NCI-H146 (cell line): ENCODE results near the gene GRIN3A.
"Not testable (repeated sequence)": the region's sequence is repeated elsewhere in the genome, so short reads cannot be mapped to it uniquely, and the experiment has no call there.

ENCODE experiments used
- DNase-seq: peaks from one replicate; lab custom pipeline; 2025; lab: John Stamatoyannopoulos, UW

Gene GRIN3A

GRCh38 chr9:101632611-101633010, 105.8 kb downstream of the GRIN3A start:
- no peak for DNase-seq

- DNase-seq = no peak
Observed at GRCh38 chr9:101631892-101632291, 106.6 kb downstream of the GRIN3A start.

- no peak for DNase-seq
Observed at GRCh38 chr9:101629636-101630035, 108.8 kb downstream of the GRIN3A start.

GRCh38 chr9:101628173-101628572, 110.3 kb downstream of the GRIN3A start:
- DNase-seq = no peak

- DNase-seq = no peak
Observed at GRCh38 chr9:101626295-101626694, 112.2 kb downstream of the GRIN3A start.

GRCh38 chr9:101625876-101626275, 112.6 kb downstream of the GRIN3A start:
- DNase-seq = no peak

- DNase-seq = no peak
Observed at GRCh38 chr9:101620452-101620851, 118.0 kb downstream of the GRIN3A start.

GRCh38 chr9:101618698-101619097, 119.7 kb downstream of the GRIN3A start:
- no peak for DNase-seq

GRCh38 chr9:101605547-101605946, 132.9 kb downstream of the GRIN3A start:
- no peak for DNase-seq

- no peak for DNase-seq
Observed at GRCh38 chr9:101604296-101604695, 134.2 kb downstream of the GRIN3A start.

- DNase-seq = peak; percentile 60
Observed at GRCh38 chr9:101601904-101602765, 136.3 kb downstream of the GRIN3A start.

- no peak for DNase-seq
Observed at GRCh38 chr9:101594796-101595195, 143.7 kb downstream of the GRIN3A start, which contains the start of gene PPP3R2. TSS of gene PPP3R2 (minus strand) at chr9:101594969. CDS start at chr9:101594921, 48 bp downstream.

- DNase-seq = no peak
Observed at GRCh38 chr9:101593345-101593744, 145.1 kb downstream of the GRIN3A start.

- DNase-seq = no peak
Observed at GRCh38 chr9:101592788-101593187, 145.7 kb downstream of the GRIN3A start.

- no peak for DNase-seq
Observed at GRCh38 chr9:101591787-101592446, 146.5 kb downstream of the GRIN3A start.

GRCh38 chr9:101590901-101591300, 147.5 kb downstream of the GRIN3A start:
- no peak for DNase-seq

GRCh38 chr9:101590074-101590473, 148.4 kb downstream of the GRIN3A start:
- DNase-seq = not testable (repeated sequence)

- DNase-seq = no peak
Observed at GRCh38 chr9:101587332-101588043, 151.0 kb downstream of the GRIN3A start.

GRCh38 chr9:101586651-101587050, 151.8 kb downstream of the GRIN3A start:
- DNase-seq = no peak

- no peak for DNase-seq
Observed at GRCh38 chr9:101585740-101586139, 152.7 kb downstream of the GRIN3A start.

GRCh38 chr9:101582553-101582952, 155.9 kb downstream of the GRIN3A start:
- DNase-seq = no peak

- no peak for DNase-seq
Observed at GRCh38 chr9:101579711-101580545, 158.5 kb downstream of the GRIN3A start.
